Measurements from ENCODE around the gene KMT2A. TPM values are rescaled to one million over a fixed set of nuclear protein-coding genes. Genes with fewer than 3 reads are reported as not detected.
A peak's percentile ranks its signal among the peaks of the same experiment; 100 is the strongest.

The KMT2A gene
- total and polyA plus RNA-seq, 10 of the 15 experiments (the other 5 are each of a cell fraction or from before 2014, with no cell fraction given) = 6.1 to 56.9 (median 25.4) TPM

DNA sequence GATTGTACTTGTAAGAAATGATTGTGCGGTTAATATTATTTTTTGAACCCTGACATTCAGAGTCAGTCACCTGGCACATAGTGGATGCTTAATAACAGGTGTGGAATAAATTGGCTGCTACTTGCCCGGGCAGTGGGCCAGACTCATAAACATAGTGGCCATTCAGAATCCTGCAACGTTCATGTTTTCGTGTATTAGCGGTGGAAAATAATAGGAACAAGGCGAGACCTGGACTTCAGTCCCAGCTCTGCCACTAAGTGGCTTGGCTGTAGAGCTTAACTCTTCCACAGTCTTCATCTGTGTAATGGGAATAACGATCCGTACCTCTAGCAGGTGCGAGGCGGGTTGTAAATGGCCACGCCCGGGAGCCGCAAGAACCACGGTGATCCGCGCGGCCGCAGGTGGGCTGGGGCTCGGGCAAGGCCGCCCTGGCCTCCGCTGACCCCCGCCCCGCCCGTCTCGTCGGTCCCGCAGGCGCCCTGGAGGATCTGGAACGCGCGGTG lies 93.9 kb downstream of the KMT2A start:
- H3K27me3 ChIP-seq (replicated peaks in 1 of 2; ENCODE audit: control insufficient read depth in 2 of 2, insufficient read depth in 2 of 2, low read length in 1 of 2) = no peaks in the 10 kb centered on the region
- intact Hi-C loops (cut with micrococcal nuclease; ENCODE audit: unreplicated experiment) (loop anchor here (5.0 kb wide), 1 partner anchor 37 kb away; the partner anchor contains the start of gene IFT46), in situ Hi-C loops (cut with MboI) (no loop called here)
- whole genome bisulfite sequencing (ENCODE audit: insufficient coverage, insufficient replicate concordance, low lambda C conversion rate, missing lambda C conversion rate) = 9% methylated on average over 29 of the region's 31 CpGs
- TSS peak; percentile 70 for BruUV-seq (replicated peaks)
- no peaks in the 10 kb centered on the region for H3K9me3 ChIP-seq (replicated peaks; ENCODE audit: control insufficient read depth, insufficient read depth, low read length)
- 0 out of 2 replicates have a peak, but pooled peaks cover 3% of the 10 kb centered on the region for H3K4me1 ChIP-seq (ENCODE audit: control insufficient read depth, insufficient read depth, low read length)
- peak overlapping the region; percentile 92 for H2AFZ ChIP-seq (ENCODE audit: control insufficient read depth, low read depth, low read length)
- RAD21 ChIA-PET (ENCODE audit: unreplicated experiment) = interaction anchor here (1.2 kb wide), 1 partner anchor 40 kb away, joined by 4 read pairs; no protein-coding TSS in a partner anchor
- no peak; the same call in 1 of the 2 replicates for TF ChIP-seq ZNF207 (IDR thresholded peaks at IDR 0.05; ENCODE audit: borderline replicate concordance)
- peak; percentile 29; the same call in 1 of the 2 replicates for TF ChIP-seq ZBTB40 (IDR thresholded peaks at IDR 0.05; ENCODE audit: borderline replicate concordance)
- TF ChIP-seq NRF1 (conservative IDR thresholded peaks at IDR 0.05; ENCODE audit: low read depth, low read length) = no peak
- TF ChIP-seq, protein P1, sequence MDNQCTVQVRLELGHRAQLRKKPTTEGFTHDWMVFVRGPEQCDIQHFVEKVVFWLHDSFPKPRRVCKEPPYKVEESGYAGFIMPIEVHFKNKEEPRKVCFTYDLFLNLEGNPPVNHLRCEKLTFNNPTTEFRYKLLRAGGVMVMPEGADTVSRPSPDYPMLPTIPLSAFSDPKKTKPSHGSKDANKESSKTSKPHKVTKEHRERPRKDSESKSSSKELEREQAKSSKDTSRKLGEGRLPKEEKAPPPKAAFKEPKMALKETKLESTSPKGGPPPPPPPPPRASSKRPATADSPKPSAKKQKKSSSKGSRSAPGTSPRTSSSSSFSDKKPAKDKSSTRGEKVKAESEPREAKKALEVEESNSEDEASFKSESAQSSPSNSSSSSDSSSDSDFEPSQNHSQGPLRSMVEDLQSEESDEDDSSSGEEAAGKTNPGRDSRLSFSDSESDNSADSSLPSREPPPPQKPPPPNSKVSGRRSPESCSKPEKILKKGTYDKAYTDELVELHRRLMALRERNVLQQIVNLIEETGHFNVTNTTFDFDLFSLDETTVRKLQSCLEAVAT (IDR thresholded peaks at IDR 0.05) = peak; percentile 32; the same call in 1 of the 2 replicates
- TF ChIP-seq ZZZ3 (IDR thresholded peaks at IDR 0.05; ENCODE audit: control insufficient read depth, insufficient read length, low read depth) = no peak
- TF ChIP-seq RCOR1 (conservative IDR thresholded peaks at IDR 0.05; ENCODE audit: low read depth, low read length) = no peak
- DNase-seq (ENCODE audit: low read depth, low spot score) = no peak
- peak overlapping the region; percentile 53 for H3K9ac ChIP-seq (ENCODE audit: control insufficient read depth, insufficient read depth, low read length)
- POLR2A ChIA-PET = interaction anchor here (0.7 kb wide), 1 partner anchor 15 kb away, joined by 3 read pairs; no protein-coding TSS in a partner anchor
- CTCF ChIA-PET = interaction anchor here (1.6 kb wide), 1 partner anchor 87 kb away, joined by 4 read pairs; no protein-coding TSS in a partner anchor
- ATAC-seq = no peak
- no peak overlapping the region for H3K27ac ChIP-seq (ENCODE audit: control insufficient read depth, insufficient read depth)
- no peak for FAIRE-seq
- no peaks in the 10 kb centered on the region; the same call in 1 of the 2 replicates for H4K20me1 ChIP-seq (ENCODE audit: control insufficient read depth, insufficient read depth)
- no peaks in the 10 kb centered on the region for H3K79me2 ChIP-seq (ENCODE audit: control insufficient read depth, insufficient read depth, low read length)
- peaks cover 0 to 4% of the 10 kb centered on the region in 2 experiments; a peak in 1 of 4 replicates for H3K36me3 ChIP-seq (ENCODE audit: control insufficient read depth in 2 of 2, insufficient read depth in 2 of 2, low read length in 1 of 2)
- SMC1A ChIA-PET (ENCODE audit: uncharacterized antibody, unreplicated experiment) = no interaction called here
- H3K4me3 ChIP-seq = peak overlapping the region; percentile 86
- peak overlapping the region; percentile 95 for H3K4me2 ChIP-seq (ENCODE audit: control insufficient read depth, insufficient read depth)
